B cell (primary cell): ENCODE data around the gene EBF3. TPM values are rescaled to one million over a fixed set of nuclear protein-coding genes. Genes with fewer than 3 reads are reported as not detected.

Experiments used
- ATAC-seq: fragments of 200-7000 bp; cut with Tn5 transposase; one replicate; pipeline ENCODE4 v1.10.0; 2021; ENCODE audit warnings: low read depth, mild to moderate bottlenecking, moderate number of reproducible peaks, moderate library complexity
- CTCF ChIA-PET: fragments of 350-600 bp; sonication (Branson Sonifier 250); formaldehyde crosslinking; loops from one replicate; lab custom pipeline; 2021; ENCODE audit warnings: antibody characterized with exemption, inconsistent platforms; lab: Charles Lee
- POLR2A ChIA-PET: fragments of 350-600 bp; sonication (Branson Sonifier 250); formaldehyde crosslinking; loops from one replicate; lab custom pipeline; 2021; ENCODE audit warnings: antibody characterized with exemption; lab: Charles Lee
- DNase-seq: peaks from one replicate; pipeline ENCODE4 v3.0.0; 2013
- H2AFZ ChIP-seq: 2 replicates; pipeline ENCODE4 v1.6.1; 2012; ENCODE audit warnings: mild to moderate bottlenecking, low read depth, low read length; ENCODE audit not compliant: insufficient read depth, poor library complexity, severe bottlenecking
- H3K27ac ChIP-seq, 2 donors: 1 replicate in 1 of 2; 2 replicates in 1 of 2; pipeline ENCODE4 v1.5.1; 2012 to 2013; ENCODE audit warnings: low read length in 2 of 2, mild to moderate bottlenecking in 2 of 2, moderate library complexity in 1 of 2
- H3K27me3 ChIP-seq, 4 experiments: fragments of 200-600 bp in 1 of 4; sonication (generic) in 1 of 4; replicated peaks in 1 of 4; 1 replicate in 2 of 4; 2 replicates in 2 of 4; pipeline versions ENCODE4 v1.6.1 to v1.7.0; 2013 to 2016; ENCODE audit warnings: low read length in 3 of 4, mild to moderate bottlenecking in 2 of 4, mixed read lengths in 1 of 4, moderate library complexity in 1 of 4; ENCODE audit not compliant: insufficient read depth in 4 of 4, control insufficient read depth in 3 of 4; ENCODE audit errors: control extremely low read depth in 1 of 4
- H3K36me3 ChIP-seq, 2 experiments: replicated peaks in 1 of 2; 1 replicate in 1 of 2; 2 replicates in 1 of 2; pipeline versions ENCODE4 v1.6.1 to v1.7.1; 2013; ENCODE audit warnings: low read length in 1 of 2; ENCODE audit not compliant: insufficient read depth in 2 of 2, control insufficient read depth in 1 of 2; ENCODE audit errors: control extremely low read depth in 1 of 2, extremely low read depth in 1 of 2
- H3K4me1 ChIP-seq, 2 donors: fragments of 200-600 bp in 1 of 2; sonication (generic) in 1 of 2; 1 replicate in 1 of 2; 2 replicates in 1 of 2; pipeline versions ENCODE4 v1.5.1 to v1.6.1; 2013 to 2017; ENCODE audit warnings: low read length in 2 of 2; ENCODE audit not compliant: control insufficient read depth in 2 of 2, insufficient read depth in 2 of 2
- H3K4me2 ChIP-seq: replicated peaks from 2 replicates; pipeline ENCODE3; 2012; ENCODE audit warnings: mild to moderate bottlenecking, low read depth, low read length; ENCODE audit not compliant: poor library complexity, severe bottlenecking
- H3K4me3 ChIP-seq, 5 experiments: fragments of 200-600 bp in 1 of 5; sonication (generic) in 1 of 5; 1 replicate in 3 of 5; 2 replicates in 2 of 5; pipeline versions ENCODE4 v1.5.1 to v1.7.0; 2011 to 2016; ENCODE audit warnings: low read length in 4 of 5, mild to moderate bottlenecking in 4 of 5, low read depth in 2 of 5, control low read depth in 1 of 5, moderate library complexity in 1 of 5; ENCODE audit not compliant: insufficient read depth in 1 of 5; ENCODE audit errors: control extremely low read depth in 1 of 5, extremely low read depth in 1 of 5
- H3K79me2 ChIP-seq: fragments of 200-600 bp; sonication (generic); one replicate; pipeline ENCODE4 v1.6.0; 2016; ENCODE audit warnings: low read length; ENCODE audit not compliant: control insufficient read depth, insufficient read depth
- H3K9ac ChIP-seq: fragments of 200-600 bp; sonication (generic); 2 replicates; pipeline ENCODE4 v1.6.1; 2017; ENCODE audit warnings: mild to moderate bottlenecking, low read length, moderate library complexity
- H3K9me3 ChIP-seq, 3 donors: one replicate each; pipeline versions ENCODE4 v1.6.1 to v1.7.1; 2013; ENCODE audit warnings: low read length in 2 of 3; ENCODE audit not compliant: control insufficient read depth in 2 of 3, insufficient read depth in 1 of 3; ENCODE audit errors: control extremely low read depth in 1 of 3
- H4K20me1 ChIP-seq: 2 replicates; pipeline ENCODE4 v1.6.0; 2012; ENCODE audit warnings: mild to moderate bottlenecking, low read length; ENCODE audit not compliant: insufficient read depth, control insufficient read depth, poor library complexity, severe bottlenecking
- H3K27ac Mint-ChIP-seq: one replicate; pipeline ENCODE4 v1.8.0; 2021; ENCODE audit warnings: mixed read lengths
- H3K27me3 Mint-ChIP-seq: one replicate; pipeline ENCODE4 v1.8.0; 2021; ENCODE audit warnings: mixed read lengths
- H3K4me1 Mint-ChIP-seq: one replicate; pipeline ENCODE4 v1.8.0; 2021; ENCODE audit warnings: mixed read lengths
- H3K4me3 Mint-ChIP-seq: one replicate; pipeline ENCODE4 v1.8.0; 2021; ENCODE audit warnings: mixed read lengths
- H3K9me3 Mint-ChIP-seq: one replicate; pipeline ENCODE4 v1.8.0; 2022; ENCODE audit warnings: mixed read lengths; ENCODE audit not compliant: insufficient read depth
- EZH2 ChIP-seq: IDR thresholded peaks from 2 replicates; pipeline ENCODE4 v1.6.1; 2012; ENCODE audit warnings: borderline replicate concordance, low read depth, mild to moderate bottlenecking, moderate library complexity, low read length; ENCODE audit not compliant: insufficient read depth, poor library complexity, severe bottlenecking
- WGBS: methylation state at CpG from one replicate; pipeline ENCODE4 v1.1.5; 2013; ENCODE audit warnings: missing lambda C conversion rate; ENCODE audit not compliant: insufficient coverage; 5-methylcytosine and 5-hydroxymethylcytosine counted together
- intact Hi-C: fragments of 100-400 bp; cut with micrococcal nuclease; formaldehyde crosslinking; loops from one replicate; pipeline ENCODE4 v1.10.0; 2022
- polyA plus RNA-seq: library from polyadenylated mRNA; depleted of rRNA; stranded (reverse); fragments of >200 nt; gene quantifications from 2 replicates; pipeline ENCODE4 v1.2.3, GENCODE V29; 2012
- total RNA-seq, 2 donors: library from RNA; stranded (reverse); fragments of 120-200 nt in 1 of 2; gene quantifications; 1 replicate in 1 of 2; 2 replicates in 1 of 2; pipeline versions ENCODE4 v1.2.3 to v1.2.4, GENCODE V29; 2013 to 2022
- TF ChIP-seq, protein P1 (sequence below): fragments of 200-600 bp; IDR thresholded peaks from one replicate; pipeline ENCODE4 v1.8.0; 2022; ENCODE audit warnings: antibody characterized with exemption, mild to moderate bottlenecking

Gene EBF3
- total and polyA plus RNA-seq, 2 donors (not counting 1 experiment from before 2014, with no cell fraction given) = not detected

DNA sequence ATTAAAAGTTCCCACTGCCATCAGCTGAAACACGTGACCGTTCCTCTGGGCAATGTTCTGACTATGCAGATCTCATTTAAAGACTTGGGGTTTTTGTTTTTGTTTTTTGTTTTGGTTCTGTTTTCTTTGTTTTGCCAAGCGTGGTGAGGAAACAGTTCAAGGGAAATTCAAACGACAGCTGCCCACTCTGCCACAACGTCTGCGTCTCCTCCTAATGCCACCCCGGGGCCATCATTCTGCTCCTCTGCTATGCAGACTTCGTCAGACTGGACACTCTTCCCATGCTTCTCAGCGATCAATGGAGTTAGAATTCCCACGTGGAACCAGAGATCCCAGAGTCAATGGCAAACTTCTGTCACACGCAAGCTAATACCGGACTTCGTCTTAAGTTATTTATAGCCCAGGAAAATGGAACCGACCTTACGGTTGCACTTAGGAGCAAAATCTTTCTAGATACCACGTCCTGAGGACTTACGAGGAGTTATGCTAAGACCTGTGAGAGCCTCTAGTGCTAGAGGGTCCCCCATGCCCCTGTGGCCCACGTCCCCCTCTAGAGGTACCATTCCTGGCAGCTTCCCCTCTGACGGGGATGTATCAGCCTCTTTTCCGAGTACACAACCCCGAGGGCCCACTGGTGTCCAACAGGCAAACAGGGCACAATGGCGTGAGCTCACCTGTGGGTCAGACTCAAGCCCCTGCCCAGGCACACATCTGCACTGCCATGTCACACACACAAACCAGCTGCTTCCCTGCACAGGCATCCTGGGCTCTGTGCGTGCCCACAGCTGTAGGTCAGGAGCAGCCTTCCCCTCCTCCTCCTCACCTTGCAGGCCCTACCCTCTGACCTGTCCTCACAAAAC lies 24.4 kb downstream of the EBF3 start:
- ATAC-seq = no peak
- Histone ChIP-seq H3K79me2 (no peaks in the 10 kb centered on the region), H3K36me3 (no peaks in the 10 kb centered on the region), H3K9ac (no peak overlapping the region), H3K9me3 (no peaks in the 10 kb centered on the region), H4K20me1 (no peaks in the 10 kb centered on the region), H3K4me3 (no peak overlapping the region), H3K27me3 (peaks cover 0 to 2% (median 0%) of the 10 kb centered on the region in 4 experiments), H3K27ac (no peak overlapping the region), H2AFZ (no peak overlapping the region), H3K4me1 (no peaks in the 10 kb centered on the region), H3K4me2 (no peak overlapping the region)
- TF ChIP-seq EZH2 = no peak
- TF ChIP-seq, protein P1, sequence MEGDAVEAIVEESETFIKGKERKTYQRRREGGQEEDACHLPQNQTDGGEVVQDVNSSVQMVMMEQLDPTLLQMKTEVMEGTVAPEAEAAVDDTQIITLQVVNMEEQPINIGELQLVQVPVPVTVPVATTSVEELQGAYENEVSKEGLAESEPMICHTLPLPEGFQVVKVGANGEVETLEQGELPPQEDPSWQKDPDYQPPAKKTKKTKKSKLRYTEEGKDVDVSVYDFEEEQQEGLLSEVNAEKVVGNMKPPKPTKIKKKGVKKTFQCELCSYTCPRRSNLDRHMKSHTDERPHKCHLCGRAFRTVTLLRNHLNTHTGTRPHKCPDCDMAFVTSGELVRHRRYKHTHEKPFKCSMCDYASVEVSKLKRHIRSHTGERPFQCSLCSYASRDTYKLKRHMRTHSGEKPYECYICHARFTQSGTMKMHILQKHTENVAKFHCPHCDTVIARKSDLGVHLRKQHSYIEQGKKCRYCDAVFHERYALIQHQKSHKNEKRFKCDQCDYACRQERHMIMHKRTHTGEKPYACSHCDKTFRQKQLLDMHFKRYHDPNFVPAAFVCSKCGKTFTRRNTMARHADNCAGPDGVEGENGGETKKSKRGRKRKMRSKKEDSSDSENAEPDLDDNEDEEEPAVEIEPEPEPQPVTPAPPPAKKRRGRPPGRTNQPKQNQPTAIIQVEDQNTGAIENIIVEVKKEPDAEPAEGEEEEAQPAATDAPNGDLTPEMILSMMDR = no peak
- peaks cover 9% of the 10 kb centered on the region for H3K27me3 Mint-ChIP-seq
- CTCF ChIA-PET = interaction anchor here (0.7 kb wide), 1 partner anchor 12 kb away, joined by 3 read pairs; no protein-coding TSS in a partner anchor
- DNase-seq = no peak
- no peak overlapping the region for H3K4me3 Mint-ChIP-seq
- H3K4me1 Mint-ChIP-seq = no peaks in the 10 kb centered on the region
- intact Hi-C loops = no loop called here
- H3K9me3 Mint-ChIP-seq = no peaks in the 10 kb centered on the region
- no peak overlapping the region for H3K27ac Mint-ChIP-seq
- WGBS = 85% methylated on average over 23 of the region's 23 CpGs
- POLR2A ChIA-PET = no interaction called here

DNA sequence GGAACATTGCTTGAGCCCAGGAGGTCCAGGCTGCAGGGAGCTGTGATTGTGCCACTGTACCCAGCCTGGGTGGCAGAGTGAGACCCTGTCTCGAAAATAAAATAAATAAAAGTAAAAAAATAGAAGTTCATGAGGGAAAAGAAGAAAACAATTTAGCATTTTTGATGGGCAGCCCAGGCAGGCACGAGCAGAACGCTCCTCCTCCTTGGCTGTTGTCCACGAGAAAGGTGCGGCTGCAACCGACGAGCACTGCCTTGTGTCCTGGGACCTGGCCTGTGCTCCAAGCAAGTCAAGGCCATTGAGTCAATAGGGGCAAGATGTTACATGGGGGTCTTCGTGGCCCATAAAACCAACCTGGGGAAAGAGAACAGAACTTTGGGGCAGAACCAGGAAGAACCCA lies 25.6 kb downstream of the EBF3 start:
- Histone ChIP-seq H3K9ac (no peak overlapping the region), H3K9me3 (no peaks in the 10 kb centered on the region), H3K4me2 (no peak overlapping the region), H3K4me3 (no peak overlapping the region), H3K27me3 (peaks cover 0 to 2% (median 0%) of the 10 kb centered on the region in 4 experiments), H2AFZ (no peak overlapping the region), H3K4me1 (no peaks in the 10 kb centered on the region), H3K36me3 (no peaks in the 10 kb centered on the region), H3K79me2 (no peaks in the 10 kb centered on the region), H4K20me1 (no peaks in the 10 kb centered on the region), H3K27ac (no peak overlapping the region)
- Mint-ChIP-seq H3K9me3 (no peaks in the 10 kb centered on the region), H3K27ac (no peak overlapping the region), H3K4me3 (no peak overlapping the region), H3K4me1 (no peaks in the 10 kb centered on the region), H3K27me3 (peaks cover 9% of the 10 kb centered on the region)
- ChIA-PET POLR2A (no interaction called here), CTCF (no interaction called here)
- DNase-seq (no peak), ATAC-seq (no peak)
- intact Hi-C loops = no loop called here
- 91% methylated on average over 8 of the region's 8 CpGs for WGBS
- TF ChIP-seq, protein P1 = no peak
- no peak for TF ChIP-seq EZH2
